DOHH2 (cell line): Measurements from ENCODE around the gene BRINP2.

ENCODE experiments used
- CTCF ChIP-seq: fragments of 200-600 bp; sonication (generic); IDR thresholded peaks from one replicate; pipeline ENCODE4 v1.5.1; 2014; ENCODE audit warnings: antibody characterized with exemption, mild to moderate bottlenecking, low read depth, low read length; ENCODE audit not compliant: poor library complexity, severe bottlenecking
- EZH2phosphoT487 ChIP-seq: fragments of 200-600 bp; sonication (generic); IDR thresholded peaks from 2 replicates; pipeline ENCODE4 v1.6.1; 2017; ENCODE audit warnings: borderline replicate concordance, mild to moderate bottlenecking, antibody characterized with exemption, low read length, moderate library complexity, mixed read lengths

GRCh38 chr1:177131723-177132122 lies 39.0 kb upstream of the BRINP2 start:
- no peak for TF ChIP-seq CTCF
- no peak for TF ChIP-seq EZH2phosphoT487
